ENCODE measurements around the gene CDC5L.

The CDC5L gene

DNA sequence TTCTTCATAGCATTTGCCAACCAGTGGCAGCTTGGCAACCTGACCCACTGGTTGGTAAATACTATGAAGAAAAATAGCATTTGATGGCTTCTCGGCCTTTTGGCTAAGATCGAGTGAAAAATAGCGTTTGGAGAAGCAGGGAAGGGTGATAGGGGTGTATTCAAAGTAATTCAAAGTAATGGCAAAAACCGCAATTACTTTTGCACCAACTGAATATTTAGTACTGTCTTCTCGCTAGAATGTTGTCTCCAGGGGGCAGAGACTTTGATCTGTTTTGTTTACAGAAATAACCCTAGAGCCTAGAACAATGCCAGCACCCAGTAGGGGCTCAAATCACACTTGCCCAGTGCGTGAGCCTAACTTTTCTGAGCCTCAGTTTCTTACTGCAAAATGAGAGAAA, 106.1 kb downstream of the CDC5L start:
- TF ChIP-seq, protein P1, sequence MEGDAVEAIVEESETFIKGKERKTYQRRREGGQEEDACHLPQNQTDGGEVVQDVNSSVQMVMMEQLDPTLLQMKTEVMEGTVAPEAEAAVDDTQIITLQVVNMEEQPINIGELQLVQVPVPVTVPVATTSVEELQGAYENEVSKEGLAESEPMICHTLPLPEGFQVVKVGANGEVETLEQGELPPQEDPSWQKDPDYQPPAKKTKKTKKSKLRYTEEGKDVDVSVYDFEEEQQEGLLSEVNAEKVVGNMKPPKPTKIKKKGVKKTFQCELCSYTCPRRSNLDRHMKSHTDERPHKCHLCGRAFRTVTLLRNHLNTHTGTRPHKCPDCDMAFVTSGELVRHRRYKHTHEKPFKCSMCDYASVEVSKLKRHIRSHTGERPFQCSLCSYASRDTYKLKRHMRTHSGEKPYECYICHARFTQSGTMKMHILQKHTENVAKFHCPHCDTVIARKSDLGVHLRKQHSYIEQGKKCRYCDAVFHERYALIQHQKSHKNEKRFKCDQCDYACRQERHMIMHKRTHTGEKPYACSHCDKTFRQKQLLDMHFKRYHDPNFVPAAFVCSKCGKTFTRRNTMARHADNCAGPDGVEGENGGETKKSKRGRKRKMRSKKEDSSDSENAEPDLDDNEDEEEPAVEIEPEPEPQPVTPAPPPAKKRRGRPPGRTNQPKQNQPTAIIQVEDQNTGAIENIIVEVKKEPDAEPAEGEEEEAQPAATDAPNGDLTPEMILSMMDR (IDR thresholded peaks at IDR 0.05) = no peak

DNA sequence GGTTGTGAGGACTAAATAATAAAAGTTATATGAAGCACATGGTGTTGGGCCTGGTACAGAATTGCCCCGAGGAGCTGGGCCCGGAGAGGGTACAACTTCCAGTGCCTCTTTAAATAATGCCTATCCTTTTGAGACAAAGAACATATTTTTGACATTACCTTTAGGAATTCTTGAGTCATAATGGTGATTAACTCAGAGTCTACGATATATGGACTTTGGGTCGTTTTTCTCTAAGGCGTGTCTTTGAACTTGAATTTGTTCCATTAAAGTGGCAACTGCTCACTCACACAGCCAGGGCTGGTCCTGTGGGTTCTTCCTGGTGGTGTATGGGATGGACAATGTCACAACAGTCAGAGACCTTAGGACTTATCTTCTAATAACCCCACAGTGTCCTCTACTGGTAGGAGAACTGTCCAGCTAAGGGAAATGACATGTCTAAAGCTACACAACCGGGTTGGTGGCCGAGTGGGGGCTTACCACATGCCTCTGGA, 106.5 kb downstream of the CDC5L start:
- TF ChIP-seq, protein P1 (IDR thresholded peaks at IDR 0.05) = no peak

GRCh38 chr6:44495036-44495901, 107.8 kb downstream of the CDC5L start:
- TF ChIP-seq, protein P1 (IDR thresholded peaks at IDR 0.05) = no peak

- TF ChIP-seq, protein P1 (IDR thresholded peaks at IDR 0.05) = no peak
Observed at GRCh38 chr6:44496665-44497369, 109.3 kb downstream of the CDC5L start.

DNA sequence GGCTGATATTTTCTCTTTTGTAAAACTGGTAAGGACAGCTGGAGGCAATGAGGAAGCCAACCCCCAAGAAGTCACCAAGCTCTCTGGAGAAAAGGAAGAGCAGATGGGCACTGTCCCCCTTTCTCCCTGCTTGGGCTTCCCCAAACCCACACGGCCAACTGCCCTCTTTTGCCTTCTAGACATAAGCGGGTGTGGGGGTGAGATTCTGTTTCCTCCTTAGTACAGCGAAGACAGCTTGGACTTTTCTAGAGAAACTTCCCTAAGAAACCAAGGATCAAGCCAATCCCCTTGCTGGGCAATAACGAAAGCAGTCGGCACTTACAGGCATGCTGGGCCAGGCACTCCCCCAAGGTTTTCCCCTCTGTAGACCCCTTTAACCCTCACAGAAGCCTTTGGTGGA, 110.3 kb downstream of the CDC5L start:
- TF ChIP-seq, protein P1 (IDR thresholded peaks at IDR 0.05) = no peak

GRCh38 chr6:44498436-44498835, 110.9 kb downstream of the CDC5L start:
- TF ChIP-seq, protein P1 (IDR thresholded peaks at IDR 0.05) = no peak

- TF ChIP-seq, protein P1 (IDR thresholded peaks at IDR 0.05) = no peak
Observed at GRCh38 chr6:44499609-44500008, 112.1 kb downstream of the CDC5L start.
